GM10248 (cell line): Measurements from ENCODE around the gene VWF.

Source experiments
- CTCF ChIA-PET: fragments of 300-600 bp; sonication (Branson Sonifier 250); formaldehyde crosslinking; extraction: SDS; loops from one replicate; lab custom pipeline; 2021; ENCODE audit warnings: antibody characterized with exemption; lab: Yijun Ruan, JAX
- POLR2A ChIA-PET: fragments of 350-650 bp; sonication (Branson Sonifier 250); formaldehyde crosslinking; extraction: SDS; loops from one replicate; lab custom pipeline; 2020; ENCODE audit warnings: antibody characterized with exemption; lab: Yijun Ruan, JAX
- DNase-seq: peaks from one replicate; pipeline ENCODE4 v3.0.0; 2012; ENCODE audit errors: extremely low spot score
- CTCF ChIP-seq: IDR thresholded peaks from 2 replicates; pipeline ENCODE4 v1.5.1; 2012; ENCODE audit warnings: mild to moderate bottlenecking, low read depth; ENCODE audit errors: extremely low read depth, missing control alignments, control extremely low read depth

Gene VWF

GRCh38 chr12:5898874-5899273 is 225.6 kb downstream of the VWF start:
- POLR2A ChIA-PET = no interaction called here
- CTCF ChIA-PET = interaction anchor here (1.3 kb wide), 1 partner anchor 154 kb away, joined by 4 read pairs; no protein-coding TSS in a partner anchor
- DNase-seq = no peak
- no peak for TF ChIP-seq CTCF
